Measurements from ENCODE around the gene MYH2.

MYH2 gene

GRCh38 chr17:10492004-10492403 is 57.5 kb downstream of the MYH2 start:
- H3K4me3 ChIP-seq (ENCODE audit: low read depth, low read length) = no peak overlapping the region
- no peak for TF ChIP-seq CTCF (IDR thresholded peaks at IDR 0.05; ENCODE audit: control insufficient read depth, extremely low read depth, insufficient read depth)
- no peak for DNase-seq (ENCODE audit: low read depth)

- H3K4me3 ChIP-seq (ENCODE audit: low read depth, low read length) = no peak overlapping the region
- no peak for DNase-seq (ENCODE audit: low read depth)
- TF ChIP-seq CTCF (IDR thresholded peaks at IDR 0.05; ENCODE audit: control insufficient read depth, extremely low read depth, insufficient read depth) = no peak
These were observed 67.2 kb downstream of the MYH2 start for GRCh38 chr17:10482252-10482651.

GRCh38 chr17:10477701-10478100 is 71.8 kb downstream of the MYH2 start:
- no peak for TF ChIP-seq CTCF (IDR thresholded peaks at IDR 0.05; ENCODE audit: control insufficient read depth, extremely low read depth, insufficient read depth)
- no peak overlapping the region for H3K4me3 ChIP-seq (ENCODE audit: low read depth, low read length)
- DNase-seq (ENCODE audit: low read depth) = no peak

GRCh38 chr17:10474536-10474935 is 74.9 kb downstream of the MYH2 start:
- no peak for TF ChIP-seq CTCF (IDR thresholded peaks at IDR 0.05; ENCODE audit: control insufficient read depth, extremely low read depth, insufficient read depth)
- H3K4me3 ChIP-seq (ENCODE audit: low read depth, low read length) = no peak overlapping the region
- DNase-seq (ENCODE audit: low read depth) = no peak

GRCh38 chr17:10471858-10472257 is 77.6 kb downstream of the MYH2 start:
- no peak overlapping the region for H3K4me3 ChIP-seq (ENCODE audit: low read depth, low read length)
- TF ChIP-seq CTCF (IDR thresholded peaks at IDR 0.05; ENCODE audit: control insufficient read depth, extremely low read depth, insufficient read depth) = no peak
- no peak for DNase-seq (ENCODE audit: low read depth)

Data from LNCaP clone FGC (cell line).